Islet of Langerhans (tissue), 1 donor: ENCODE measurements around the gene E2F1.

Source experiments
- FAIRE-seq: peaks from one replicate; lab custom pipeline; 2011; peaks lifted over from hg19 to GRCh38; lab: Jason Lieb, UNC

Gene E2F1

GRCh38 chr20:33687370-33687915 is 1.3 kb upstream of the E2F1 start:
- FAIRE-seq, result no peak

GRCh38 chr20:33686984-33687366 is 790 bp upstream of the E2F1 start:
- no peak for FAIRE-seq

GRCh38 chr20:33685328-33686099 is 671 bp downstream of the E2F1 start:
- FAIRE-seq, result no peak

DNA sequence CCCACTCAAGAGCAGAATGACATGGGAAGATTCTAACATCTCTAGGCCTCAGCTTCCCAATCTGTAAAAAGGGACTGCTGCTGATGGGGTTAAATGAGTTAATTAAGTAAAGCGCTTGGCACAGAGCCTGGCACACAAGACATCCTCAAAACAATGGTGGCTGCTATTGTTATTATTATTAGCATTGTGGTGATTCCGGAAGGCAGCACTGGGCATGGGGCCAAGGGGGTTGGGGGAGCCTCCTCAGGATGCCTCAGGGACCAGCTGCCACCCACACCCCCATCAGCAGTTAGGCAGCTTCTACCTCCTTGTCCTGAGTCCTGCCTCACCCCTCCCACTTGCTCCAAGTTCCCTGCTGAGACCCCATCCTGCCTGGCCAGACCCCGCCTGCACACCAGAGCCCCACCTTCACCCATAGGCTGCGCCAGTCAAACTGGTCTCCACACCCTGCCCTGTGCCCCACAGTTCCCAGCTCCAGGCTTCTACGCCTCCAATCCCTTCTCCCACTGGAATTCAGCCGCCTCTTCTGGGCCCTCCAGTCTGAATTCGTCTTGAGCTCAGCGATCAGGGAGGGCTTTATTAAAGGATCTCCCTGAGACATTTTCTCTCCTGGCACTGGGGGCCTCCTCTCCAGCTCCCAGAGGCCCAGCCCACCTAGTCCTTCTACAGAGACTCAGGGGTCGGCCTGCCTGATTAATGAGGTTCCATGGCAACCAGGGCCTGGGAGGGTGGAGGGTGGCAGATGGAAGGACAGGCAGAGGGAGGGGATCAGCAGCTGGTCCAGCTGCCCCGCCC is 1.5 kb downstream of the E2F1 start:
- no peak for FAIRE-seq

DNA sequence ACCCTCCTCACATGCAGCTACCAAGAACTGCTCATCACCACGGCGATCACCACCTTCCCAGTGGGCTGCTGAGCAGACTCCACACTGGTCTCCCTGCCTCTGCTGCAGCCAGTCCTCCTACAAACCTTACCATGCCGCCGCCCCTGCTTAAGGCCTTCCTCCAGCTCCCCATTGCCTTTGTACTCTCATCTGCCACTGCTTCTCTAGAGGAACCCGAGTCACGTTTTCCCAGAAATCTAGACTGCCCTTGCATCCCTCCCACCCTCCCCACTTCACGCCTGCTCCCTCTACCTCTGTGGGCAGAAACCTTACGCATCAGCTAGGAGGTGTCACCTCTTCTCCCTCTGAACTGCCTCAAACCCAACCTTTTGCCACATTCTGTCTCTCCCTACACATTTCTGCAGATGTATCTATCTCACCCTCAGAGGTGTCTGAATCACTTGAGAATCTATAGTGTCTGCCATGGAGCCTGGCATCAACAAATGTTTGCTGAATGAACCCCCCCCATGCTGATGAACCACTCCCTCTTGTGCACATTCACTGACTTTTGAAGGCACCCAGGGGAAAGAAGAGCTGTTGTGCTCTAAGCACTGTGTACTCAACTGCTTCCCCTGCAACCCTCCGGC is 4.3 kb downstream of the E2F1 start:
- FAIRE-seq, result no peak

DNA sequence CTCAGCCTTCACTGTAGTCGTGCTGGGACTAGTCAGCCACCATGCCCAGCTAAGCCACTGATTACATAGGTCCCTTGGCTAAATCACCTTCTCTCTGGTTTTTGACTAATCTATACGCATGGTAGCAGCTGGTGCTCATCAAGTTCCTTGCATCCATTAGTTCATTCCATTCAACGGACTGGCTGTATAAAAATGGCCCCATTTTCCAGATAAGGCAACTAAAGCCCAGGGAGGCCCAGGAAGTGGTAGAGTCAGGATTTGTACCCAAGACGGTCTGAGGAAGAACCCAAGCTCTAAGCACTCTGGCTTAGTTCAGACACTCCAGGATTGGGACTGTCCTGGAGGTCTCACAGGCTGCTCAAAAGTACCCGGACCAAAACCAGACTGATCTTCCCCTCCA is 4.9 kb downstream of the E2F1 start:
- no peak for FAIRE-seq

- FAIRE-seq, result no peak
These were observed 5.5 kb downstream of the E2F1 start for GRCh38 chr20:33680686-33681085.

- no peak for FAIRE-seq
These were observed 6.3 kb downstream of the E2F1 start for GRCh38 chr20:33679758-33680485.

DNA sequence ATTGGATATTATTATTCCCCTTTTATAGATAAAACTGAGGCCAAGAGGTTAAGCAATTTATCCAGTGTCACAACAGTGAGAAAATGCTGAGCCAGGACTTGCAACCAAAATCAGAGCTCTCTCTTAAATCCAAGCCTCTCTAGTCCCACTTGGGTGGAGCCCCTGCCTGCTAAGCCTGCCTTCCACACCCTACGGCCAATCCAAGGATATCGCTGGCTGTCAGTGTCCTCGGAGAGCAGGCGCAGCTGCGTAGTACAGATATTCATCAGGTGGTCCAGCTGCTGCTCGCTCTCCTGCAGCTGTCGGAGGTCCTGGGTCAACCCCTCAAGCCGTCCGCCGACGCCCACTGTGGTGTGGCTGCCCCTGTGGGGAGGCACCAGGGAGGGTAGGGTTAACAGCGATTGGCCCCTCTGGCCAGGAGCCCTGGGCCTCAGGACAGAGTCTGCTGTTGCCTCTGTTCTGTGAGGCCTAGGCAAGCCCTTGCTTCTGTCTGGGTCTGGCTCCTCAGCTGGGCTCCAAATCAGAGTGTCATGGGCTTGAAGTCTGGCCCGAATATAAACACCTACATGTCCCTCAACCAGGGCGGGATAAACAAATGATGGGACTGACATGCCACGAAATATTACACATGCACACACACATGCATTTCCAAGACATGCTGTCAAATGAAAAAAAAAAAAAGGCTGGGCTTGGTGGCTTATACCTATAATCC is 8.0 kb downstream of the E2F1 start:
- no peak for FAIRE-seq

DNA sequence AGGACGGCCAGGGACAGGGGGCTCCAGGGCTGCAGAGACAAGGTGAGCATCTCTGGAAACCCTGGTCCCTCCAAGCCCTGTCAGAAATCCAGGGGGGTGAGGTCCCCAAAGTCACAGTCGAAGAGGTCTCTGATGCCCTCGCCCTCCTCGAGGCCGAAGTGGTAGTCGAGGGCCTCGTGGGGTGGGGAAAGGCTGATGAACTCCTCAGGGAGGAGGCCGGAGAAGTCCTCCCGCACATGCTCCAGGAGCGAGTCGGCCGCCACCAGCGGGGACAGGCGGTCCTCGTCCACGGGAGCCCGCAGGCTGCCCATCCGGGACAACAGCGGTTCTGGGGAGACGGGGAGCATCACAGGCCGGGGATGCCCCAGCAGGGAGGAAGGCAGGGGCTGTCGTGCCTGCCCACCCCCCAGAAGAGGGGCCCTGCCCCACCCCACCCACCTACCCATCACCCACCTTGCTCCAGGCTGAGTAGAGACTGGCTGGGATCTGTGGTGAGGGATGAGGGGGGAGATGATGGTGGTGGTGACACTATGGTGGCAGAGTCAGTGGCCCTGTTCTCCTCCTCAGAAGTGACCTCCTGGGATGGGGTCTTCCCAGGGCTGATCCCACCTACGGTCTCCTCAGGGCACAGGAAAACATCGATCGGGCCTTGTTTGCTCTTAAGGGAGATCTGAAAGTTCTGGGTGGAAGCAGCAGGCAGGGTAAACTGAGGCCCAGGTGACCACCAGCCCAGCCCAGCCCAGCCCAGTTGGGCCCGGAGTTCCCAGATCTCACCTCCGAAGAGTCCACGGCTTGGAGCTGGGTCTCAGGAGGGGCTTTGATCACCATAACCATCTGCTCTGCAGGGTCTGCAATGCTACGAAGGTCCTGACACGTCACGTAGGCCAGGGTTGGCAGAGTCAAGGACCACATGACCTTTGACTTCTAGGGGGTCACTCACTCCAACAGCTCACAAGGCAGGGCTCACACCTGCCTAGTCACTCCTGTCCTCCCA is 9.2 kb downstream of the E2F1 start:
- no peak for FAIRE-seq

DNA sequence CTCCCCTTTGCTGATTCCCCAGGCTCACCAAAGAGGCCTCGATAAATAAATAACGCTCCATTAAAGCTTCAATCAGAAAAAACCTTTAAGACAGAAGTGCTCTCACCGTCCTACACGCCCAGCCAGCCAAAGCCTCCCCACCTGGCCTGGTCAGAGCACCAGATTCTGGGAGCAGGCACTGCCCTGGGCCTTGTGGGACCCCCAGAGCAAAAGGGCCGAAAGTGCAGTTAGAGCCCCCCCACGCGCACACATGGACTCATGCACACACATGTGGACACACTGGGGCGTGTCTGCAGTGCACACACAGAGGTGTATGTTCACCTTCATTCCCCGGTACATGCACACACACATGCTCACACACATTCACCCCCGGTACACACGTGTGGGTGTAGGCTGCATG is 10.1 kb downstream of the E2F1 start:
- FAIRE-seq, result no peak

- no peak for FAIRE-seq
These were observed 10.8 kb downstream of the E2F1 start for GRCh38 chr20:33675136-33675959.

DNA sequence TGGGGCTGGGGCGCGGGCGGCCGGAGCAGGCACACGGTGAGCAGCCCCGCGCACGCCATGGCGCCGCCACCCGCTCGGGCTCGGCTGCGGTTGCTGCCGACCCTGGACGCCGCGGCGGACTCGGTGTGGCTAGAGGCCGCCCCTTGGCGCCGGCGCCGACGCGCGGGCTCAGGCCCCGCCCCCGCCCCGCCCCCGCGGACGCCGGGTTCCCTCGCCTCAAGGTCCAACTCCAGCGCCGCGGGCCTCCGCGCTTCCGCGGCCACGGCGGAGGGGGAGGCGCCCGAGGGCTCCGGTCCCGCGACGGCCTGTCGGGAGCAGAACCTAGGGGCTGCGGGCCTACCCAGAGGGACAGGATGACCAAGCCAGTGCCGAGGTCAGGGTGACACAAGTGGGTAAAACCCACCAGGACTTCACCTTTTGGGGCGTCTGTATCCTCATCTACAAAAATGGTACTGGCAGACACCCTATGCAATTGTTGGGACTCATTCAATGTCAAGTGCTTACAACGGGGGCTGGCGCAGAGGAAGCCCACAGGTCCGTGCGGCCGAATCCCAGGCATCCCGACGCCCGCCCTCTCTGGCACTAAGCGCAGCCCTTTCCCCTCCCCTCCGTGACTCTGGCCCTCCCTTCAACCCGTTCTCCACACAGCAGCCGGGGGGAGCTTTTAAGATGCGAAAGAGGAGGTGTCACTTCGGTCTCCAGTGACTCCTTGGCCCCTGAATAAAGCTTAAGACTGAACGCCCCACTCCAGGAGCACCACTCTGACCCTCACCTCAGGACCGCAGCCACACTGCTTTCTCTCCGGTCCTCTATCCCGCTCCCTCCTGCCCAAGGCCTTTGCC is 11.7 kb downstream of the E2F1 start, which contains the start of gene NECAB3:
Gene NECAB3 (minus strand): TSS at position 135 of the 842 bp plus-strand sequence. CDS start 76 bp downstream, at position 59.
- FAIRE-seq, result no peak

DNA sequence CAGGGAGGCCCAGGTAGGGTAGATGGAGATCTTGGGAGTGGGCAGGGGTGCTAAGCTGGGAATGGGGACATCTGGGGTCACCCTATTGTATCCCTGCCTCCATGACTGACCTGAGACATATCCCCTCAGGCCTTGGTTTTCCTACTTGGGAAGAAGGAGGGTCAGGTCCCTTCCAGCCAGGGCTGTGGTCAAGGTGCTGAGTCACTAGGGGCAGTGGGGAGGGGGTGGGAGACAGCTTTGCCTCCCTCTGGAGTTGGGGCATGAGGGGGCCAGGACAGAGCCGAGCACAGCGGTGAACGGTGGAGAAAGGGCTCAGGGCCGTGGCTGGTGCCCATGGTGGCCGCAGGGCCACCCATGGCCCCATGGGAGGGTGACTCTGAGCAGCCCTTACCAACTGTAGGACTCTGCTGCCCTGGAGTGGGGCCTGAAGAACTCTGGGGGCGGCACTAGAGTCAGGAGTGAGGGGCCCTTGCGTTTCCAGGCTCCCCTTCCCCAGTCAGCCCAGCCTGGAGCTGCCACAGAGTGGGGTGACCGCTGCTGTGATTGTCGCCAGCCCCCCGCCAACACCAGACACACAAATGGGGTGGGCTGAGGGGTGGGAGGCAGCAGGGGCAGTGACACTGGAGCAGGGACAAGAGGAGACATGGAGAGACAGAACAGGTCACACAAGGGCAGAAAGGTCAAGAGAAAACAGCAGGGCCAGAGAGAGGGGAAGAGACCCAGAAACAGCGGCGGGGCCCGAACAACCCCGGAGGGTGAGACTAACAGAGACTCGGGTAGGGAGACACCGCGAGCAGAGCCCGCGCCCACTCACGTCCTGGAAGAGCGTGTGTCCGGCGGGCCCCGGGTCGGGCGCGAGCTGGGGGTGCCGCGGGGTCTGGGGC is 12.5 kb downstream of the E2F1 start:
- FAIRE-seq, result no peak

- no peak for FAIRE-seq
These were observed 13.1 kb downstream of the E2F1 start for GRCh38 chr20:33673114-33673409.

- no peak for FAIRE-seq
These were observed 13.6 kb downstream of the E2F1 start for GRCh38 chr20:33672426-33673113.
